Common myeloid progenitor, CD34-positive (primary cell): Measurements from ENCODE around the gene SYT11.

Experiments
- CTCF ChIA-PET: fragments of 350-600 bp; sonication (Branson Sonifier 250); formaldehyde crosslinking; loops from one replicate; lab custom pipeline; 2021; ENCODE audit warnings: antibody characterized with exemption; lab: Charles Lee
- POLR2A ChIA-PET: fragments of 350-600 bp; sonication (Branson Sonifier 250); formaldehyde crosslinking; loops from one replicate; lab custom pipeline; 2021; ENCODE audit warnings: antibody characterized with exemption; lab: Charles Lee
- DNase-seq, 3 donors: peaks; one replicate each; pipeline versions ENCODE4 v3.0.0 to v3.0.0-alpha.2; 2013
- H3K27ac ChIP-seq, 2 experiments: 1 replicate in 1 of 2; 2 replicates in 1 of 2; pipeline ENCODE4 v1.7.0; 2013; ENCODE audit warnings: inconsistent platforms in 2 of 2, low read length in 2 of 2, mild to moderate bottlenecking in 2 of 2, low read depth in 1 of 2, moderate library complexity in 1 of 2; ENCODE audit not compliant: severe bottlenecking in 2 of 2, insufficient read depth in 1 of 2, poor library complexity in 1 of 2
- H3K27me3 ChIP-seq, 5 experiments: replicated peaks in 2 of 5; 1 replicate in 3 of 5; 2 replicates in 2 of 5; pipeline versions ENCODE4 v1.6.1 to v1.7.0; 2013; ENCODE audit warnings: low read length in 4 of 5, mild to moderate bottlenecking in 2 of 5, moderate library complexity in 2 of 5, inconsistent platforms in 1 of 5; ENCODE audit not compliant: insufficient read depth in 5 of 5, control insufficient read depth in 4 of 5
- H3K36me3 ChIP-seq, 4 experiments: 1 replicate in 2 of 4; 2 replicates in 2 of 4; pipeline versions ENCODE4 v1.6.1 to v1.7.0; 2013; ENCODE audit warnings: low read length in 3 of 4, control low read depth in 1 of 4, mild to moderate bottlenecking in 1 of 4; ENCODE audit not compliant: control insufficient read depth in 4 of 4, insufficient read depth in 4 of 4
- H3K4me1 ChIP-seq, 4 experiments: 1 replicate in 3 of 4; 2 replicates in 1 of 4; pipeline versions ENCODE4 v1.6.1 to v1.7.1; 2013; ENCODE audit warnings: low read length in 3 of 4, mild to moderate bottlenecking in 3 of 4, control low read depth in 1 of 4, inconsistent platforms in 1 of 4, moderate library complexity in 1 of 4; ENCODE audit not compliant: control insufficient read depth in 4 of 4, insufficient read depth in 4 of 4; ENCODE audit errors: control extremely low read depth in 1 of 4
- H3K4me3 ChIP-seq, 7 experiments: 1 replicate in 4 of 7; 2 replicates in 3 of 7; pipeline versions ENCODE4 v1.5.1 to v1.7.0; 2013; ENCODE audit warnings: mild to moderate bottlenecking in 7 of 7, low read length in 6 of 7, moderate library complexity in 6 of 7, inconsistent platforms in 2 of 7, low read depth in 2 of 7, control low read depth in 1 of 7; ENCODE audit not compliant: insufficient read depth in 4 of 7, control insufficient read depth in 1 of 7; ENCODE audit errors: extremely low read depth in 1 of 7
- H3K9me3 ChIP-seq, 5 experiments: 1 replicate in 4 of 5; 2 replicates in 1 of 5; pipeline versions ENCODE4 v1.6.1 to v1.7.1; 2013; ENCODE audit warnings: low read length in 4 of 5, mild to moderate bottlenecking in 2 of 5, inconsistent platforms in 1 of 5, low read depth in 1 of 5, moderate library complexity in 1 of 5; ENCODE audit not compliant: control insufficient read depth in 4 of 5, insufficient read depth in 2 of 5; ENCODE audit errors: control extremely low read depth in 1 of 5
- WGBS: methylation state at CpG from one replicate; pipeline ENCODE4 v1.1.5; 2013; ENCODE audit not compliant: insufficient coverage; 5-methylcytosine and 5-hydroxymethylcytosine counted together

The SYT11 gene

DNA sequence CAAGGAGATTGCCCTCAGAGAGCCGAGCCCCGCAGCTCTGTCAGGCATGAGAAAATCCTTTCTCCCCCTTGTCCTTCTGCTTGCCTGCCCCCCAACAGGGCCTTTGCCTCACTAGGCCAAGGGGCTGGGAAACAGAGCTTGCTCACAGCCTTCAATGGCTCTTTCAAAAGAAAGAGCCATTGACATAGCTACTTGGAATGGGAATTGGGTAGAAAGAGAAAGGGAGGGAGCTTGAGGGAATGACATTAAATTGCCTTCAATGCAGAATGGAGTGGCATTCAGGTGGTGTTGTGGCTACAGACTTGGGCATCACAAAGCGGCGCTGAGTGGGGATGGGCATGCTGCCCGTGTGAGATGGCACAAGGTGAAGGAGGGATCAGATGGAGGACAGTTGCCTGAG, 13.2 kb downstream of the SYT11 start:
- peaks cover 0 to 24% (median 10%) of the 10 kb centered on the region in 4 experiments for H3K36me3 ChIP-seq
- POLR2A ChIA-PET, result no interaction called here
- CTCF ChIA-PET, result interaction anchor here (0.8 to 1.1 kb wide), 2 partner anchors 11 to 32 kb away, joined by 3 read pairs; no protein-coding TSS in a partner anchor

DNA sequence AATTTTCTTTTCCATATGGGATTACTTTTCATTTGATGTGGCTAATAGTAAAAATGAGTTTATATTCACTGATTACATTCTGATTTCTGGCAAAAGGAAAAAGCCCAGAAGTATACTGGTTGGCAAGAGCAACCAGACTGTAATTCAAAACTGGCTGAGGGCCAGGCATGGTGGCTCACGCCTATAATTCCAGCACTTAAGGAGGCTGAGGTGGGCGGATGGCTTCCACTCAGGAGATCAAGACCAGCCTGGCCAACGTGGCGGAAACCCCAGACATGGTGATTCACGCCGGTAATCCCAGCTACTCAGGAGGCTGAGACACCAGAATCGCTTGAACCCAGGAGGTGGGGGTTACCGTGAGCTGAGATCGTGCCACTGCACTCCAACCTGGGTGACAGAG, 14.5 kb downstream of the SYT11 start:
- Histone ChIP-seq H3K4me1 (no peaks in the 10 kb centered on the region), H3K27me3 (no peaks in the 10 kb centered on the region), H3K9me3 (no peaks in the 10 kb centered on the region), H3K27ac (no peak overlapping the region), H3K36me3 (peaks cover 0 to 22% (median 6%) of the 10 kb centered on the region in 4 experiments), H3K4me3 (no peak overlapping the region)
- CTCF ChIA-PET, result interaction anchor here (1.0 kb wide), 1 partner anchor 9 kb away, joined by 3 read pairs; no protein-coding TSS in a partner anchor
- POLR2A ChIA-PET, result interaction anchor here (0.6 kb wide), 1 partner anchor 1625 kb away, joined by 3 read pairs; no protein-coding TSS in a partner anchor
- no peak for DNase-seq
- 95% methylated on average over 9 of the region's 9 CpGs for WGBS

More for the DNA sequence above, 13.2 kb downstream of the SYT11 start:
- Histone ChIP-seq H3K9me3 (no peaks in the 10 kb centered on the region), H3K4me1 (no peaks in the 10 kb centered on the region), H3K4me3 (no peak overlapping the region), H3K27ac (no peak overlapping the region), H3K27me3 (no peaks in the 10 kb centered on the region)
- no peak for DNase-seq
- WGBS, result 100% methylated on average over 5 of the region's 5 CpGs

- no peak for DNase-seq
- Histone ChIP-seq H3K9me3 (no peaks in the 10 kb centered on the region), H3K27me3 (no peaks in the 10 kb centered on the region), H3K4me1 (no peaks in the 10 kb centered on the region), H3K4me3 (no peak overlapping the region), H3K36me3 (peaks cover 3 to 29% (median 11%) of the 10 kb centered on the region in 4 experiments), H3K27ac (no peak overlapping the region)
- ChIA-PET POLR2A (interaction anchor here (0.7 kb wide), 1 partner anchor 18 kb away, joined by 3 read pairs; no protein-coding TSS in a partner anchor), CTCF (interaction anchor here (1.4 kb wide), 1 partner anchor 17 kb away, joined by 3 read pairs; no protein-coding TSS in a partner anchor)
- 100% methylated on average over 2 of the region's 2 CpGs for WGBS
These were observed 18.6 kb downstream of the SYT11 start for GRCh38 chr1:155877945-155878344.

- Histone ChIP-seq H3K27ac (no peak overlapping the region), H3K4me3 (no peak overlapping the region), H3K9me3 (no peaks in the 10 kb centered on the region), H3K27me3 (no peaks in the 10 kb centered on the region), H3K36me3 (peaks cover 3 to 32% (median 9%) of the 10 kb centered on the region in 4 experiments), H3K4me1 (no peaks in the 10 kb centered on the region)
- POLR2A ChIA-PET, result no interaction called here
- 96% methylated on average over 2 of the region's 2 CpGs for WGBS
- CTCF ChIA-PET, result no interaction called here
- no peak for DNase-seq
These were observed 20.9 kb downstream of the SYT11 start for GRCh38 chr1:155880251-155880650.

- H3K4me1 ChIP-seq, result no peaks in the 10 kb centered on the region
- H3K4me3 ChIP-seq, result no peak overlapping the region
- DNase-seq, result no peak
- WGBS, result 100% methylated on average over 3 of the region's 6 CpGs
- ChIA-PET CTCF (no interaction called here), POLR2A (no interaction called here)
- peaks cover 3 to 32% (median 10%) of the 10 kb centered on the region in 4 experiments for H3K36me3 ChIP-seq
- no peaks in the 10 kb centered on the region for H3K27me3 ChIP-seq
- H3K9me3 ChIP-seq, result no peaks in the 10 kb centered on the region
- no peak overlapping the region for H3K27ac ChIP-seq
These were observed 21.6 kb downstream of the SYT11 start for GRCh38 chr1:155880950-155881349.

DNA sequence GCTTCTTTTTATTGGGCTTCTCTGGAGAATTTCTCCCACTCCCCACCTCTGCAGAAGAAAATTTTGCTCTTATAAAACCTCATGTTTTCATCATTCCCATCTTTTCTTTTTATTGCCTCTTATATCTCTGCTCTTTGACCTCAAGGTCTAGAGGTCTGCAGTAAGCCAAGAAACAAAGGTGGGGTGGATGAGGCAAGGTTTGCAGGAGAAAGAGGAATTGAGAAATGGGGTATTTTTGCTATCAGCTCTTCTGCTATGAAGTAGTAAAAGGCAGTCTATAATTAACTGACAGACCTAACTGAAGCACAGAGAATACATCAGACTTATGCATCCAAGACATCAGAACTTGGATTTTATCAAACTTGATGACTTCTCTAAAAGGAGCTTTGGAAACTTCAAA, 22.9 kb downstream of the SYT11 start:
- H3K9me3 ChIP-seq, result no peaks in the 10 kb centered on the region
- CTCF ChIA-PET, result interaction anchor here (0.5 to 1.9 kb wide), 5 partner anchors 9 to 26 kb away, joined by 3 to 13 read pairs (median 4); no protein-coding TSS in a partner anchor
- DNase-seq, result no peak
- H3K27ac ChIP-seq, result no peak overlapping the region
- POLR2A ChIA-PET, result no interaction called here
- H3K4me3 ChIP-seq, result no peak overlapping the region
- H3K4me1 ChIP-seq, result no peaks in the 10 kb centered on the region
- peaks cover 3 to 37% (median 12%) of the 10 kb centered on the region in 4 experiments for H3K36me3 ChIP-seq
- no peaks in the 10 kb centered on the region for H3K27me3 ChIP-seq

GRCh38 chr1:155882766-155883165, 23.4 kb downstream of the SYT11 start:
- Histone ChIP-seq H3K36me3 (peaks cover 3 to 37% (median 12%) of the 10 kb centered on the region in 4 experiments), H3K9me3 (no peaks in the 10 kb centered on the region), H3K4me3 (no peak overlapping the region), H3K27me3 (no peaks in the 10 kb centered on the region), H3K4me1 (no peaks in the 10 kb centered on the region), H3K27ac (no peak overlapping the region)
- ChIA-PET POLR2A (no interaction called here), CTCF (interaction anchor here (0.5 to 1.9 kb wide), 5 partner anchors 9 to 27 kb away, joined by 3 to 13 read pairs (median 4); no protein-coding TSS in a partner anchor)
- 83% methylated on average over 1 of the region's 2 CpGs for WGBS
- DNase-seq, result no peak
